ENCODE data around the gene ITPK1.

The ITPK1 gene

DNA sequence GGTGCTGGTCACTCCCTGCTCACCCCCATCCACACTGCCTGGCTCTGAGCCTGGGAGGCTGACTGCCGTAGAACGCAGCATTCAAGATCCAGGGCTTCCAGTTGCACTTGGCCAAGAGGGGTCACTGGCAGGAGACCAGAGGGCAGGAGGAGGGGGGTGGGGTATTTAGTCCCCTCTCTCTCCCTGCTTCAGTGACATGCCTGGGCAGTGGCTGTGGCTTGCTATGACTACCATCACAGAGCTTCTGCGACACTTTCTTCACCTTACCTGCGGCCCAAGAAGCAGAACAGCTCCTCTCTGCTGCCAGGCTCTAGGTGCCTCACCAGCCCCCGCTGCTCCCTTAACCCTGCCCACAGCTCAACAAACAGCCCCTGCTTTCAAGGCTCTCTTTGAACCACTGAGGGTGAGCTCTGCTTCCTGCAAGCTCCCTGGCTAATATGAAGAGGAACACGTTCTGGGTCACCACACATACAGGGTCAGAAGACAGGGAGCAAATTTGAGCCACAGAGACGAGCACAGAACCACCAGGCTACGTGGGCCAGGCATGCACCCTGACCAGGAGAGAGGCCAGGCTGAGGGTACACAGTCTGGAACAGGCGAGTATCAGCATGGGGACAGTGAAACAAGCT lies 55.7 kb downstream of the ITPK1 start:
- no peak for DNase-seq (ENCODE audit: low spot score)

- no peak for DNase-seq (ENCODE audit: low spot score)
These were observed 56.5 kb downstream of the ITPK1 start for GRCh38 chr14:93059260-93059659.

DNA sequence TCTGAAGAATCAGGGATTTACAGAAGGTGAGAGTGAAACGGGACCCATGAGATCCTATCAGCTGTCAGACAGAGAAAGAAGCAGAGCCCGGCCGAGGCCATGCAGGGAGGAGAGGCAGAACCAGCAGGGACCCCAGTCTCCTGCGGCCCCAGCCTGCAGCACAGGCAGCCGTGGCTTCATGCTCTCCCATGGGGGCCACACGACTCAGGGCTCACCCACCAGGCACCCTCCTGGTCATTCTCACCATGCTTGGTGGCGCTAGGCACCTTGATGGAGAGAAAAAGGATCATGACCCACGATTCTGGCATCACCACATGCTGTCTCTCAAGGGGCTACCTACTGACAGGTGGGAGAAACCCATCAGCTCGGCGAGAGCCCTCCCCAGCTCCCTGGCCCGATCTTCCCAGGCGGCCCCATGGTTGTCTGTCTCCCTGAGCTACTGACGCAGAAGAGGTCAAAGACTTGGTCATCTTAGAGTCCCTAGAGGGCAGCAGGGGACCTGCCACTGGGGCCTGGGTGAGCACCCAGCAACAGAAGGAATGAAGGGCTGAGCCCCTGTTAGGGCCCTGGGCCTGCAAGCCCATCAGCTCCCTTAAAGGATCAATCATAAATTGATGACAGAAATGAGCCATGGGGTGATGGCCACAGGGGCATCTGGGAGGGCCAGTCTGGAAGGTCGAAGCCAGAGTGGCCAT lies 58.0 kb downstream of the ITPK1 start:
- DNase-seq (ENCODE audit: low spot score): no peak

GRCh38 chr14:93056840-93057585 lies 58.7 kb downstream of the ITPK1 start:
- DNase-seq (ENCODE audit: low spot score): peak; percentile 36

DNA sequence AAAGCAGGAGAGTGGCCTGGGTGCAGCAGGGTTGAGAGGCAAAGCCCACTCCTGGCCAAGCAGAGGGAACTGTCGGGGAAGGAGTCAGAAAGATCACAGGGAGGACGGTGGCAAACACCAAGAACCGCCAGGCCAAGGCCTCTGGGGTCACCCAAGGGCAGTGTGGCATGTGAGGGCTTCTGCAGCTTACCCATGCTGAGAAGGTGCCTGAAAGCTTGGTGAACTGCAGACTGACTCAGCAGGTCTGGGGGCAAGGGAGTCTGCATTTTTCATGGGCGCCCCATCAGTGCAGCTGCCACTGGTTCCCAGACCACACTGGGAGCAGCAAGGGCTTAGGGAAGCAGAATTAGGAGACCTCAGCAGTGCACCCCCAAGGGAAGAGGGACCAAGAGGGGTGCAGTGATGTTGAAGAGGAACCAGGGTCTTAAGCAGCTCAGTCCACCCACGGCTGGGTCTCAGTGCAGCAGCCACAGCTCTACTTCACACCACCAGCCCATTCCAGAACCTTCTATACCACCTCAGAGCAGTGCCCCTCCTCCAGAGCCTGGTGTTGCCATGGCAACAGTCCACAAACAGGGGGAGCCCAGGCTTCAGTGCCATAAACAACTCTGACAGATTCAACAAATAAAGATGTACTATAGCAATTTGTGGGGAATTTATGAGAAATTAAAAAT lies 59.4 kb downstream of the ITPK1 start:
- DNase-seq (ENCODE audit: low spot score): no peak

DNA sequence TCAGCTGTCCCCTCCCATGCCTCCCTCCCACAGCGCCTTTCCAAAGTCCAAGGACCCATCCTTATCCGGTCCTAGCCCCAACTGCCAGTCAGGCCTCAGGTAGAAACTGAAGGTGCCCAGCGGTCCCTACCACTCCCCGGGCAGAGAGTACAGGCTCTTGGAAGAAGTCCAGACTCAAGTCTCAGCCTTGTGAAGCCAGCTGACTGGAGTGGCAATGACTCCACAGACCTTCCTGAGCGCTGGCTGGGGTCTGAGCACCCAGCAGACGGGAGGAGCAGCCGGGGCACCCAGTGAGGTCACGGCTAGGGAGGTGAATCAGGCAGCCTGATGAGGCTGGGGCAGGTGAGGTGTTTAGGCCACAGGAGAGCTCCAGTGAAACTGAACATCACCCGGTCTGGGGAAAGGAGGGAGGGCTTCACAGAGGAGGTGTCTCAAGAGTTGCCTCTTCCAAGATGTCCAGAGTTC lies 60.0 kb downstream of the ITPK1 start:
- peak; percentile 67 for DNase-seq (ENCODE audit: low spot score)

DNA sequence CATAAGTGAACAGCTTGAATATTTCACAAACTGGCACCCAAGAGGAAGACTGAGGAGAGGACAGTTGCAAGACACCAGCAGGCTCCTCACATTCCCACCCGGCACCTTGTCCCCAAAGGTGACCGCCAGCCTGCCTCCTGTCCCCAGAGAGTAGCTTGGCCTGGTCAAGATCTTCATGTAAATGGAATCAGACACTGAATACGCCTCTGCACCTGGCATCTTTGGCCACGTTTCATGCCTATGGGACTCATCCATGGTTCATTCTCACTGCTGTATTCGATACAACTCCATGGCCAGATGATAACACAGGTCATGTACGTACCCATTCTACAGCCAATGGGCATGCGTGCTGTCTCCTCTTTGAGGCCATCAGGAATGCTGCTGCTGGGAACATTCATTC lies 60.8 kb downstream of the ITPK1 start:
- no peak for DNase-seq (ENCODE audit: low spot score)

DNA sequence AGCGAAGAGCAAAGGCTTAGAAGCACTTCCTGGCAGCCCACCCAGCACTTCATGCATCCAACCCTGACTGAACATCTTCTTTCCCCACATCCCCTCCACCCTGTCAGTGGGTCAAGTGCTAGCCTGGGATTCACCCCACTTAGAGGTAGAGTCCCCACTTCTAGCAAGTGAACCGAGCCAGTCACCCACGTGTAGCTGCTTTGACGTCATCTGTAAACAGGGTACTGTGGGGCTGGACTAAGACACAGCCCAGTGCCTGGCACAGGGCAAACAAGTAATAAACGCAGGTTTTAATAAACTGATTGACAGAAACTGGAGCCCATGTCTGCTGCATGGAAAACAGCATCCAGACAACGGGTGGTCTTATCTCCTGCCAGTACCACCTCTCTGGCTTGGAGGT lies 61.7 kb downstream of the ITPK1 start:
- DNase-seq (ENCODE audit: low spot score): no peak

GRCh38 chr14:93051600-93052546 lies 63.9 kb downstream of the ITPK1 start:
- no peak for DNase-seq (ENCODE audit: low spot score)

- no peak for DNase-seq (ENCODE audit: low spot score)
These were observed 65.0 kb downstream of the ITPK1 start for GRCh38 chr14:93050761-93051160.

DNA sequence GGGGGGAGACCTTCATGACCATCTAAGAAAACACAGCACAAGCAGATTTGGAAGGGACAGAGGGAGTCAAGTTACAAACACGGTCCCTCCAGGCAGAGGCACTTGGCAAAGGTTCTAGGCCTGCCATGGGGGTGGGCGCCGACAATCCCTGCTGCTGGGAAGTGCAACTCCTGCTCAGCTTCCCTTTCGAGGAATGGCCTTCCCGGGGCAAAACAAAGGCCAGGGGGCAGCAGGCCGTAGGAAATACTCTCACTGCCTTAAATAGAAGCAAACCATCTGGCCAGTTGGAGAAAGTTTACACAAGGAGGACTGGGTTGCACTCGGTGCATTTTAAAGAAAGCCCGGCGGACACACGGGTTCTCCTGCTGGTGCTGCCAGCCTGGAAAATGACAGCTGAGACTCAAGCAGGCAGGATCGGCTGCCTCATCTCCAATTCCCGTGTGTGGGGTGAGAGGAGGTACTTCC lies 65.8 kb downstream of the ITPK1 start:
- no peak for DNase-seq (ENCODE audit: low spot score)

- no peak for DNase-seq (ENCODE audit: low spot score)
These were observed 66.4 kb downstream of the ITPK1 start for GRCh38 chr14:93049315-93049714.

DNA sequence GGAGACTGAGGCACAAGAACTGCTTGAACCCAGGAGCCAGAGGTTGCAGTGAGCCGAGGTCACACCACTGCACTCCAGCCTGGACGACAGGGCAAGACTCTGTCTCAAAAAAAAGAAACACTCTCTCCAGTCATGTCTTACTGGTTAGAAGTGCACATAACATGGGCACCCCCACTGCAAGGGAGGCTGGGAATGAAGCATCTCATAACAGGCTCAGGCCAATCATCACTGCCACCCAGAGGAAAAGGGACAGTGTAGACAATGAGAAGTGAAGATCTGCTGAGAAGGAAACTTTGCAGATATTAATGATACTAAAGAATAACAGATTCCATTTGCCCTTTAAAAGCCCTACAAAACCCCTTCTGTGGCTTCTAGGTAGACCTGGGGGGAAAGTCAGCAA lies 66.9 kb downstream of the ITPK1 start:
- no peak for DNase-seq (ENCODE audit: low spot score)

- DNase-seq (ENCODE audit: low spot score): no peak
These were observed 68.1 kb downstream of the ITPK1 start for GRCh38 chr14:93047661-93048060.

DNA sequence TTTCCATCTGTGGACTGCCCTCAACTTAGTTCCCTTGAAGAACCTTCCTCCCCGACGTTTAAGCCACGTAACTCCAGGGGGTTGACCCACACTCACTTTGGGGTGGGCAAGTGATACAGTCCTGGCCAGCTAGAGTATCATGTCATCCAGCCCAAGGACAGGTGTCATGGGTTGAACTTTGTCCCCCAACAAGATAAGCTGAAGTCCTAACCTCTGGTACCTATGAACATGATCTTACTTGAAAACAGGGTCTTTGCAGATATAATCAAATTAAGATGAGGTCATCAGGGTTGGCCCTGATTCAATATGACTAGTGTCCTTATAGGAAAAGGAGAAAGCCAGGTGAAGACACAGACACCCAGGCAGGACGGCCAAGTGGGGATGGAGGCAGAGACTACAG lies 68.6 kb downstream of the ITPK1 start:
- DNase-seq (ENCODE audit: low spot score): no peak

DNA sequence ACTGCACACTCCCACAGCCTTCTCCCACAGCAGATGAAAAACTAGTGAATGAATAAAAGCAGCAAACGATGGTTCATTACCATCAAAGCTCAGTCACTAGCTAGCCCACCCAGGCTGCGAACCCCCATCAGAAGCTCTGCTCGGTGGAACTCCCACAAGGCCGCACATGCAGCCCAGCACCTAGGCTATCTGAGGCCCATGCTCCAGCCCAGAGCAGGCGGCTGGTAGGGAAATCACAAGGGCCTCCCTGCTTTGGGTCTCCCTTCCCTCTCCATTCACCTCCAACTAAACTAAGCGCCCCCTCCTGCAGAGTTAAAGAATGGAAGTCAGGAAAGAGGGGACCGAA lies 69.0 kb downstream of the ITPK1 start:
- DNase-seq (ENCODE audit: low spot score): no peak

GRCh38 chr14:93045965-93046704 lies 69.6 kb downstream of the ITPK1 start:
- DNase-seq (ENCODE audit: low spot score): peak; percentile 83

DNA sequence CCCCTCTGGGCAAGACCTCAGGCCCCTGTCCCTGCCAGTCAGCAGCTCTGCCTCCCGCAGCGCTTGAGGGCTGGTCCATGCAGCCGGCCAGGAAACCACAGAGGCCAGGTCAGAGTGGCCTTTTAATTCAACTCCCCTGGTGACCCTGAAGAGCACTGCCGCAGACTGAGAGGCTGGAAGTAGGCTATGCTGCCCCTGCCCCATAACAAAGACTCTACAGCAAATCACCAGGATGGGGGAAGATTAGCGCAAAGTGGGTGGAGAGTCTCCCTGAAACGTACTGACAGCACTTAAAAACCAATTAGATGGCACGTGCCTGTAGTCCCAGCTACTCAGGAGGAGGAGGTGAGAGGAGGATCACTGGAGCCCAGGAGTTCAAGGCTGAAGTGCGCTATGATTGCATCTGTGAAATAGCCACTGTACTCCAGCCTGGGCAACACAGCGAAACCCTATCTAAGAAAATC lies 70.5 kb downstream of the ITPK1 start:
- DNase-seq (ENCODE audit: low spot score): no peak

- DNase-seq (ENCODE audit: low spot score): no peak
These were observed 71.2 kb downstream of the ITPK1 start for GRCh38 chr14:93044556-93044955.

GRCh38 chr14:93044121-93044520 lies 71.6 kb downstream of the ITPK1 start:
- DNase-seq (ENCODE audit: low spot score): peak; percentile 73
